SK-N-MC (cell line): Measurements from ENCODE around the gene ZNF385A.

Experiments
- DNase-seq: peaks from one replicate; pipeline ENCODE4 v3.0.0-alpha.2; 2011; ENCODE audit warnings: low read depth, low spot score
- H3K27ac ChIP-seq: fragments of 200-600 bp; sonication (generic); 2 replicates; pipeline ENCODE4 v1.5.1; 2016; ENCODE audit warnings: mixed run types
- H3K36me3 ChIP-seq: fragments of 200-600 bp; sonication (generic); 2 replicates; pipeline ENCODE4 v1.6.1; 2017; ENCODE audit warnings: antibody characterized with exemption, low read length, mixed read lengths; ENCODE audit not compliant: insufficient read depth
- H3K4me3 ChIP-seq: fragments of 200-600 bp; sonication (generic); 2 replicates; pipeline ENCODE4 v1.5.1; 2016
- H3K9ac ChIP-seq: fragments of 200-600 bp; sonication (generic); 2 replicates; pipeline ENCODE4 v1.8.0; 2017; ENCODE audit warnings: mixed run types, mixed read lengths; ENCODE audit not compliant: insufficient read length
- H3K9me3 ChIP-seq: fragments of 200-600 bp; sonication (generic); 2 replicates; pipeline ENCODE4 v1.6.1; 2017; ENCODE audit warnings: low read depth, mild to moderate bottlenecking, antibody characterized with exemption, low read length, moderate library complexity, mixed read lengths
- EZH2 ChIP-seq: fragments of 200-600 bp; sonication (generic); IDR thresholded peaks from one replicate; pipeline ENCODE4 v1.6.1; 2017; ENCODE audit warnings: antibody characterized with exemption
- FOXP2 ChIP-seq: optimal IDR thresholded peaks from 2 replicates; pipeline ENCODE3; 2011; ENCODE audit warnings: mild to moderate bottlenecking, moderate library complexity; ENCODE audit not compliant: insufficient read depth; ENCODE audit errors: extremely low read length, control extremely low read depth
- POLR2AphosphoS5 ChIP-seq: IDR thresholded peaks from 2 replicates; pipeline ENCODE4 v1.6.1; 2012; ENCODE audit warnings: mild to moderate bottlenecking, low read depth, low read length, borderline replicate concordance

The ZNF385A gene

GRCh38 chr12:54386403-54387113 is 2.0 kb upstream of the ZNF385A start:
- TF ChIP-seq EZH2 = no peak
- no peak for TF ChIP-seq POLR2AphosphoS5
- TF ChIP-seq FOXP2 = no peak
- no peak overlapping the region for H3K9ac ChIP-seq
- H3K9me3 ChIP-seq = no peaks in the 10 kb centered on the region
- no peak overlapping the region for H3K4me3 ChIP-seq
- peaks cover 6% of the 10 kb centered on the region; the same call in 1 of the 2 replicates for H3K36me3 ChIP-seq
- H3K27ac ChIP-seq = peak overlapping the region; percentile 85
- no peak for DNase-seq

GRCh38 chr12:54385251-54385914 is 850 bp upstream of the ZNF385A start:
- Histone ChIP-seq H3K9ac (no peak overlapping the region), H3K4me3 (no peak overlapping the region), H3K9me3 (no peaks in the 10 kb centered on the region), H3K36me3 (peaks cover 8% of the 10 kb centered on the region; the same call in 1 of the 2 replicates), H3K27ac (0 out of 2 replicates have a peak overlapping the region, but pooled peaks have one; percentile 7)
- DNase-seq = no peak
- TF ChIP-seq POLR2AphosphoS5 (no peak), FOXP2 (no peak), EZH2 (no peak)

GRCh38 chr12:54383041-54383609 is 1.4 kb downstream of the ZNF385A start:
- Histone ChIP-seq H3K9me3 (no peaks in the 10 kb centered on the region), H3K4me3 (no peak overlapping the region), H3K9ac (no peak overlapping the region), H3K36me3 (peaks cover 8% of the 10 kb centered on the region; the same call in 1 of the 2 replicates), H3K27ac (no peak overlapping the region)
- no peak for DNase-seq
- TF ChIP-seq POLR2AphosphoS5 = no peak
- no peak for TF ChIP-seq EZH2
- no peak for TF ChIP-seq FOXP2

GRCh38 chr12:54381136-54381535 is 3.4 kb downstream of the ZNF385A start:
- TF ChIP-seq POLR2AphosphoS5 = no peak
- TF ChIP-seq FOXP2 = no peak
- no peak for TF ChIP-seq EZH2
- no peaks in the 10 kb centered on the region for H3K9me3 ChIP-seq
- no peak overlapping the region for H3K27ac ChIP-seq
- peaks cover 8% of the 10 kb centered on the region; the same call in 1 of the 2 replicates for H3K36me3 ChIP-seq
- no peak overlapping the region for H3K4me3 ChIP-seq
- no peak overlapping the region for H3K9ac ChIP-seq
- DNase-seq = no peak

GRCh38 chr12:54379398-54380201 is 4.9 kb downstream of the ZNF385A start:
- H3K4me3 ChIP-seq = peak overlapping the region; percentile 56
- 0 out of 2 replicates have a peak overlapping the region, but pooled peaks have one; percentile 54 for H3K27ac ChIP-seq

GRCh38 chr12:54378796-54379397 is 5.6 kb downstream of the ZNF385A start:
- no peak for DNase-seq
- Histone ChIP-seq H3K4me3 (peak overlapping the region; percentile 56), H3K36me3 (peaks cover 8% of the 10 kb centered on the region; the same call in 1 of the 2 replicates), H3K27ac (no peak overlapping the region), H3K9me3 (no peaks in the 10 kb centered on the region), H3K9ac (no peak overlapping the region)
- TF ChIP-seq POLR2AphosphoS5 = no peak
- TF ChIP-seq FOXP2 = no peak
- no peak for TF ChIP-seq EZH2

More at GRCh38 chr12:54379398-54380201, 4.9 kb downstream of the ZNF385A start:
- no peaks in the 10 kb centered on the region for H3K9me3 ChIP-seq
- peaks cover 8% of the 10 kb centered on the region; the same call in 1 of the 2 replicates for H3K36me3 ChIP-seq
- no peak for TF ChIP-seq EZH2
- no peak for TF ChIP-seq POLR2AphosphoS5
- TF ChIP-seq FOXP2 = no peak
- DNase-seq = no peak
- H3K9ac ChIP-seq = no peak overlapping the region

GRCh38 chr12:54377797-54378515 is 6.6 kb downstream of the ZNF385A start:
- peaks cover 4% of the 10 kb centered on the region; the same call in 1 of the 2 replicates for H3K36me3 ChIP-seq
- TF ChIP-seq EZH2 (no peak), POLR2AphosphoS5 (no peak), FOXP2 (no peak)

More at GRCh38 chr12:54377797-54378515, 6.6 kb downstream of the ZNF385A start:
- no peak overlapping the region for H3K27ac ChIP-seq
- DNase-seq = no peak
- no peak overlapping the region for H3K9ac ChIP-seq
- H3K4me3 ChIP-seq = no peak overlapping the region
- H3K9me3 ChIP-seq = no peaks in the 10 kb centered on the region
